NT2/D1 (cell line): ENCODE measurements around the gene SMARCB1.

Experiments
- SUZ12 ChIP-seq: IDR thresholded peaks from 2 replicates; pipeline ENCODE4 v1.6.1; 2011; ENCODE audit not compliant: insufficient read length, insufficient read depth; ENCODE audit errors: extremely low read depth
- YY1 ChIP-seq: IDR thresholded peaks from 2 replicates; pipeline ENCODE4 v1.6.1; 2011; ENCODE audit not compliant: insufficient read length, insufficient read depth
- ZNF274 ChIP-seq: IDR thresholded peaks from 2 replicates; pipeline ENCODE4 v1.6.1; 2011; ENCODE audit warnings: mild to moderate bottlenecking, low read depth, low read length

- no peak for TF ChIP-seq ZNF274
- no peak for TF ChIP-seq YY1
- no peak for TF ChIP-seq SUZ12
These were observed 58.7 kb downstream of the SMARCB1 start for GRCh38 chr22:23845265-23846080.
